GM19468 (cell line): ENCODE results near the gene KRT79.

Experiments used
- ATAC-seq: cut with Tn5 transposase; IDR thresholded peaks from one replicate; pipeline ENCODE4 v1.9.1; 2021; ENCODE audit warnings: mild to moderate bottlenecking, moderate library complexity, moderate number of reproducible peaks; ENCODE audit not compliant: unreplicated experiment; ENCODE audit errors: extremely low read depth

The KRT79 gene

GRCh38 chr12:52821071-52821730 lies 12.9 kb downstream of the KRT79 start:
- ATAC-seq, result no peak

DNA sequence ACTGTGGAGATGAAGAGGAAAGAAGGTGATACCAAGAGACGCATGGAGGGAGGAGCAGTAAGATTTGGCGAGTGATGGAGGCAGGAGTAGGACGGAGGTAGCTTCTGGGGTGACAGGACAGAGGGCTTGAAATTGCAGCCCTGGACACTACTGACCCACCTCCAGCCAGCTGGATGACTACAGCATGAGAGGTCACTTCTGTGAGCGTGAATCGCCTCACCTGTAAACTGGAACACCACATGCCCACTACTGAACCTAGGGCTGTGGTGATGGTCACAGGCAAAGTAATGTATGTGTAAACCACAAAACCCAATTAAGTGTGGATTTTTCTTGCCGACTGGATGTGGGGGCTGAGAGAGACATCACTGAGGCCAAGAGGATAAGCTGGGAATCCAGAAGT lies 13.6 kb downstream of the KRT79 start:
- ATAC-seq, result no peak

DNA sequence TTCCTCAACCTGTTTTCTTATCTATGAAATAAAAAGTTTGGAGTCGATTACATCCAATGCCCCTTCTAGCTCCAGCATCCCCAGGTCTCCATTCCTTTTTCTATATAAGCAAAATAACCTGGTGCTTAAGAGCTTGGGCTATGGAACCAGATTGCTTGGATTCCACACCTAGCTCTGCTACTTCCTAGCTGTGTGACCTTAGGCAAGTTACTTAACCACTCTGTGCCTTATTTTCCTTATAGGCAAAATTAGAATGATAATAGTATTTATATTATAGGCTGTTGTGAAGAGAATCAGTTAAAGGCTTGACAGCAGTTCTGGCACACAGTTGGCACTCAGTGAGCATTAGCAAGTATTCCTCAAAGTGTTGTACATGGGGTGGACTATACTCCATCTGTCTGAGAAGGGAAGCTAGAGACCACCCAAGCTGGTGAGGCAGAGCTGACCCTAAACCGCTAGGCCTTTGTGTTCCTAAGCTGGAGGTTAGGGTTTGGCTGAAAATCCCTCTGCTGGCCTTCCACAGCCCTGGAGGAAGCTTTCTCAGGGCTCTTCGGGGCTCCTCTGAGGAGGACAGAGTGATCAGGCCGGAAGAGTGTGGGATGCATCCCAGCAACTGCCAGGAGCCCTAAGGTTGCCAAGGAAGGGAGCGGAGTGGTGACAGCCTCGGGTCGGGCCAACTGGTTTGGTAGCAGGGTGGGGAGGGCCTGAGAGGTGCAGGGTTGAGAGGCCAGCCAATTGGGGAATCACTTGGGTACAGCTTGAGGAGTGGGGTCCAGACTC lies 14.2 kb downstream of the KRT79 start:
- no peak for ATAC-seq

- no peak for ATAC-seq
Measured at GRCh38 chr12:52818887-52819420, 15.2 kb downstream of the KRT79 start.

DNA sequence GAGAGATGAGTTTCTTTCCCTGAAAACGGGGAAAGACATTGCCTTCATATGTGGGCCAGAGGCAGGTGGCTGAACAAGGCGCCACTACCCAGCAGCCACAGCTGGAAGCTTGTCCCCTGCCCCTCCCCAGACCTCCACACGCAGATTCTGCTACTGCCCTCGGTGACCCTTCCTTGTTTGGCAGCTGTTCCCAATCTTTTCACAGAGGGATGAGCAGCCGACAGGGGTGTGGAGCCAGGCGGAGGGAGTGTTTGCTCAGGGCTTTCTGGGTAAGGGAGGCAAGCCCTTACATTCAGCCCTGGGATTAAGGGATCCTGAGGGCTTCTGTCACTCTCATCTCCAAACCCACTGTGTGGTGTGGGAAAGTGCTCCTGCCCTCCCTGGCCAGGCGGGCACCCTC lies 15.7 kb downstream of the KRT79 start:
- no peak for ATAC-seq

GRCh38 chr12:52817699-52818238 lies 16.3 kb downstream of the KRT79 start:
- no peak for ATAC-seq

DNA sequence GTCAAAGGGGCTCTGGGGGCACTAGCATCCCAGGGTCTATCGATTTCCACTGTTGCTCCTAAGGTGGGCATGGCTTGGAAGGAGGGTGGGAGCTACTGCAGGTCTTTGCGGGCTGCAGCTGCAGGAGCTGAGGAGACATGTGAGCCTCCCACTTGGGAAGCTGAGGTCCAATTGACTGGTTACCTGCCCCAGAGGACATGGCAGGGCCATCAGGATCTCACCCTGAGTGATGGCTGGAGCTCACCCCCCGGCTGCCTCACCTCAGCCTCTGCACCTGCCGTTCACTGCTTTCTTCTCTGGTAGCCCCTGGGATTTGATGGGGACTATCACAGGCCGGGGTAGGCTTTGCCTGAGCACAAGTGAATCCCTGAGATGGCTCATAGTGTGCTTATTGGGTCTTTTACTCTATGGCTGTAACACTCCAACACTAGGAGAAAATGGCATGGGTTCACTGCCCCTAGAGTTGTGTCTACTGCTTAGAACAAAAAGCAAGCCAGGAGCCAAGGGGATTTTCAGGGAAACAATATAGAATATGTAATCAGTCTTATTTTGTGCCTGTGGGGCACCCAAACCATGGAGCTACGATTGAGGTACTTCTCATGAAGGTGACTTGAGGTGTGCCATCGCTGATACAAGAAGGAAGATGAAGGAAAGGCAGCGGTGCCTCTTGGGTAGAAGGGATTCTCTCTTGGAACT lies 17.0 kb downstream of the KRT79 start:
- no peak for ATAC-seq

DNA sequence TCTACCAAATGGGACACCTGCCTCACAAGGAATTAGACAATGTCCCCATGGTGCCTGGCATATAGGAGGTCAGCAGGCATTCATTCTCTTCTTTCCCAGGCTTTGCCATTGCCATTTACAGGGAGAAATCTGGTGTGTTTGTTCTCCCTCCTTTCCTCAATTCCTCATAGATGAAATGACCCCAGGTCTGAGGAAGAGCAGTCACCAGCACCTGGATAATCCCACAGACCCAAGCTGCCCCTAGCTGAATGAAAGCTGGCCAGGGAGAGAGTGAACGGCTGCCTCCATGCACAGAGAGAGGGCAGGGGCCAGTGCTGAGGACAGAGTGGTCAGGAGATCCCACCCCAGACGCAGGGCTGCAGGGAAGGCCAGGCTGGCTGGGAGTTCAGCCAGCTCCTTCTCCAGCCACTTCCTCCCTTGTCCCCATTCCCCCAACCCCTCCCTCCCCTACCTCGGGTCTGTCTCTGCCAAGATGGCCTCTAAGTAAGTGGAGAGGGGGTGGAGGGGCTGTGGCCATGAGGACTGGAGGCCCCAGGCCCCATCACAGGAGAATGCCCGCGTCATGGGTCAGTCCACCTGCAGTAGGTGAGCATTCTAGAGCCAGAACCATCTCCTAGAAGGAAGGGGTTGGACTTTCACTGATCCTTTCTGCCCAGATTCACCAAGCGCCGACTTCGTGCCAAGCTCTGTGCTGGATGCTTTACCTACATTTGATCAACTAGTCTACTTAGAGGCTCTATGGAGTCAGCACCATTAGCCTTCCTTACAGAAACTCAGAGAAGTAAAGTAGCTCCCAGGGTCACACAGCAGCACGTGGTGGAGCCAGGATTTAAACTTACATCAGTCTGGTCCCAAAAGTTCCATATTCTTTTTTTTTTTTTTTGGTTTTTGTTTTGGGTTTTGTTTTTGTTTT lies 18.2 kb downstream of the KRT79 start:
- no peak for ATAC-seq

DNA sequence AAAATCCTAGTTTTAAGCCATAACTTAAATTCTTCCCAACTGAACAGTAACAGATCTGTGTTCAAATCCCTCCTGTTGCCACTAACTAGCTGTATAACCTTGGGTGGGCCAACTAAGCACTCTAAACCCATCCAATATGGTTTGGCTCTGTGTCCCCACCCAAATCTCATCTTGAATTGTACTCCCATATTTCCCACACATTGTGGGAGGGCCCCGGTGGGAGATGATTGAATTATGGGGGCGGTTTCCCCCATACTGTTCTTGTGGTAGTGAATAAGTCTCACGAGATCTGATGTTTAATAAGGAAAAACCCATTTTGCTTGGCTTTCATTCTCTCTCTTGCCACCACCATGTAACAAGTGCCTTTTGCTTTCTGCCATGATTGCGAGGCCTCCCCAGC lies 18.9 kb downstream of the KRT79 start:
- ATAC-seq, result no peak

GRCh38 chr12:52814710-52815155 lies 19.4 kb downstream of the KRT79 start:
- ATAC-seq, result no peak

DNA sequence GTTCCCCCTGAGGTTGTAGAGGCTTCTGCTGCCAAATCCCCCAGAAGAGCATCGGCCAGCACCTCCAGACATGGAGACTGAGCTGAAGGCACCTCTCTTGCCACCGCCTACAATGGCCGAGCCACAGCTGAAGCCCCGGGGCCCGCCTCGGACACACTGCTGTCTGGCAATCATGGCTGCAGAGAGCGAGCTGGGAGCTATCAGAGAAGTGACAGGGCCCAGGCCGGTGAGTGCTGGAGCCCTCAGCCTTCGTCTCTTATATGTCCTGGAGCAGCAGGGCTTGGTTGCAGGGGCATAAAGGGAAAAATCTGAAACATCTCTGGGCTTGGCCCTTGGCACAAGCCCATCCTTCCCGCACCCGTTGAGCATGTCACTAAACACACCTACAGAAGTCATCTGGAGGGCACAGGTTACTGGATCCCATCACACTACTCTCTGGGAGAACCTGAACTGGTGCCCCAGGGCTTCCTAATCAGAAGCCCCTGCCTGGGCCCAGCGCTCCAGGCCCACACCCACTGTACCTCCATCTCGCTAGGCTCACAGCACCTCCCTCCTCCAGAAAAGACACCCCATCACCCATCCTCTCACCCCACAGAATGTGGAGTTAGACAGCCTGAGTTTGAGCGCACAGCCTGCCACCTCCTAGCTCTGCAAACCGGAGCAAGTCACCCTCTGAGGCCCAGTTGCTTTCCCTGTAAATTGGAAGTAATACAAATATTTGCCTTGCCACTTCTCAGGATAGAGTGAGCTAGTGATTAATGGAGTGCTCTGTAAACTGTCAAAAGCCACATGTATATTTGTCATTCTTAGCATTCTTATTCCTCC lies 20.0 kb downstream of the KRT79 start, which contains the start of gene KRT4:
Gene KRT4 (minus strand): TSS at position 232 of the 825 bp plus-strand sequence. CDS start 58 bp downstream, at position 174.
- no peak for ATAC-seq

DNA sequence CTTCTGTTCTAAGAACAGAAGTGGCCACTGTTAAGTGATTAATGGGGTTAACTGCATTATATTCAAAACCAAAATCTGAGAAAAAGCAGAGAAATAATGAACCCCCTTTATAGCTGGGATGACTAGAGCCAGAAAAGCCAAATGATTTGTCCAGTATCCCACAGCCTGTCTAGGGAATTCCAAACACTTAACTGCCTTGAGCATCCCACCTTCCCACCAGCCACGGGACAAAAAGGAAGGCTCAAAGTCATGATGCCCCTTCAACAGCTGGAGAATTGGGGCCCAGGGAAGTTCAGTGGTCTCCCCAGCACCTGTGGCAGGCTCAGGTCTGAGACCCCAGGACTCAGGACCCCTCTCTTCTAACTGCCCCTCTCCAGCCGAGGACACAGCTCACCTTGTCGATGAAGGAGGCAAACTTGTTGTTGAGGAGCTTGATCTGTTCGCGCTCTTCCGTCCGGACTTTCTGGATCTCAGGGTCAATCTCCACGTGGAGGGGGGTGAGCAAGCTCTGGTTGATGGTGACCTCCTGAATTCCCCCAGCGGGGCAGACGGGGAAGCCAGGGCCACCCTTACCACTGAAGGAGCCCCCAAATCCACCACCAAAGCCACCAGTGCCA lies 20.8 kb downstream of the KRT79 start:
- ATAC-seq, result no peak

GRCh38 chr12:52812749-52813148 lies 21.4 kb downstream of the KRT79 start:
- ATAC-seq, result no peak

- no peak for ATAC-seq
Measured at GRCh38 chr12:52812073-52812400, 22.1 kb downstream of the KRT79 start.

DNA sequence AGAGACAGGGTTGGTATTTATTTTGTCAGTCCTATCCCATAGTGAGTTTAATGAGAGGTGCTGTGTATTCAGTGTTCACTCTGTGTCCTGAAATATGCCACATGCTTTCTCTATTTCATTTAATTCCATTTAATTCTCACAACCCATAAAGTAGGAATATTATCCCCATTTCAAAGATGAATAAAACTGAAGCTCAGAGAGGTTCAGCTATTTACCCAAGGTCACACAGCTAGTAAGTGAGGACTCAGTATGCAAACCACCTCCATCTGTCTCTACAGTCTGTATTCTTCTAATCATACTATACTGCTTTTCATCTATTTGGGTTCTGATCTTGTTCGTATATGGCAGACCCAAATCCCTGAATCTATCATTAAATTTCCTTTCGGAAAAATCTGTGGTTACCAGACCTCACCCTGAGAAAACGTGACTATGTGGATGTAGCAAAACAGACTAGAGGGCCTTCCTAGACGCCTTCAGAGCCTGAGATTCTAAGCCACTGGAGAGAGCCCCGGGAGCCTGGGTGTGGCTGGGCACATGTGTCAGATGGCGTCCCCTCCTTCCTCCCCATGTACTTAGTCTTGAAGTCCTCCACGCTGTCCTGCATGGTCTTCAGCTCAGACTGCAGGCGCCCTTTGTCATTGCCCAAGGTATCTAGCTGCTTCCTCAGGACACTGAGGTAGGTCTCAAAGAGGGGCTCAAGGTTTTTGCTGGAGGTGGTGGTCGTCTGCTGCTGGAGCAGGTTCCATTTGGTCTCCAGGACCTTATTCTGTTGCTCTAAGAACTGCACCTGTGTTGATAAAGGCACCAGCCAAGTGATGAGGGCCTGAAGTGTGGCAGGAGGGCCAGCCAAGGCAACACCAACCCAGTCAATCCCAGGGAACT lies 22.7 kb downstream of the KRT79 start:
- no peak for ATAC-seq

DNA sequence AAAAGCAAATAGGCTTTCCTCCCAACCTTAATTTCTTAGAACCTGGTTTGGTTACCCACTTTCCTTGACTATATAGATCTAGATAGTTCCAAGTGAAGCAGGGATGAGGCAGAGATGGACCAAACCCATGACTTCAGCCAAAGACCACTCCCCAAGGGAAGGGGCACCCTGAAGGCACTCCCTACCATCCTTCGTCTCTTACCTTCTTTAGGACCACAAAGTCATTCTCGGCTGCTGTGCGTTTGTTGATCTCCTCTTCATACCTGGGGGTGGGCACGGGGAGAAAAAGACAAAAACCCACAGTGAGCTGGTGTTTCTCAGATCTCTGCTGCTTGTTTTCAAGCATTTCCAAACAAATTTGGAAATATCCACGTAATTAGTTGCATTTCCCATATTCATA lies 23.6 kb downstream of the KRT79 start:
- no peak for ATAC-seq

DNA sequence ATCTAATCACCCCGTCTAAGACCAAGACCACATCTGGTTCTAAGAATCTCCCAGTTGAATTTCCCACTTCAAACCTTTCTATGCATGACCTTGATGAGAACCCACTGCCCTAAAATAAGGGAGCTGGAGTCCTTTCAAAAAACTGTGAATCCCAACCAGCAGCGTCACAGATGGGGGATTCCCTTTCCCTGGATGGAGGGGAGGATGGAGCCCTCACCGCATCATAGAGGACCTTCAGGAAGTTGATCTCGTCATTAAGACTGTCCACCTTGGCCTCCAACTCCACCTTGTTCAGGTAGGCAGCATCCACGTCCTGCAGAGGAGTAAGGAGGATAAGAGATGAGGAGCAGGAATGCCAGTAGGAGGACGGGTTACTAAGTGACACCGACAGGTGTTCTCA lies 24.9 kb downstream of the KRT79 start:
- no peak for ATAC-seq
